Measurements from ENCODE around the gene MLPH. TPM values are rescaled to one million over a fixed set of nuclear protein-coding genes. Genes with fewer than 3 reads are reported as not detected.

MLPH gene
- total and polyA plus RNA-seq, 9 of the 15 experiments (the other 6 are each of a cell fraction or from before 2014, with no cell fraction given): 0.22 TPM; not detected in 8

- Histone ChIP-seq H3K9me1 (ENCODE audit: control insufficient read depth, insufficient read depth, low read length) (no peaks in the 10 kb centered on the region), H3K9me3 (replicated peaks; ENCODE audit: control insufficient read depth, insufficient read depth, low read depth, low read length) (no peaks in the 10 kb centered on the region), H3K79me2 (ENCODE audit: control insufficient read depth, insufficient read depth, low read length) (no peaks in the 10 kb centered on the region), H3K4me1 (replicated peaks in 1 of 2; ENCODE audit: control insufficient read depth in 2 of 2, insufficient read depth in 2 of 2, low read length in 2 of 2) (no peaks in the 10 kb centered on the region), H3K9ac (ENCODE audit: insufficient read depth in 1 of 2, low read depth in 2 of 2, low read length in 2 of 2) (no peak overlapping the region), H3K36me3 (ENCODE audit: control insufficient read depth, insufficient read depth, low read length) (no peaks in the 10 kb centered on the region), H3K27me3 (ENCODE audit: control insufficient read depth in 2 of 2, insufficient read depth in 2 of 2, low read length in 2 of 2) (peaks cover 0 to 17% of the 10 kb centered on the region in 2 experiments; a peak in 3 of 5 replicates), H2AFZ (ENCODE audit: low read depth, low read length) (no peak overlapping the region), H3K4me3 (no peak overlapping the region), H3K27ac (ENCODE audit: extremely low read depth, low read depth, low read length) (no peak overlapping the region), H3K4me2 (ENCODE audit: insufficient read depth, low read length) (no peak overlapping the region), H4K20me1 (replicated peaks; ENCODE audit: control insufficient read depth, insufficient read depth, low read length) (no peaks in the 10 kb centered on the region; the same call in 1 of the 2 replicates)
- ChIA-PET CTCF (ENCODE audit: low intra/inter-chr PET ratio) (no interaction called here), POLR2A (no interaction called here)
- DNase-seq (ENCODE audit: extremely low read depth in 1 of 4, low spot score in 3 of 4) (no peak), ATAC-seq (no peak), FAIRE-seq (no peak)
- 0% methylated on average over 7 of the region's 7 CpGs for WGBS (ENCODE audit: insufficient coverage, low coverage, missing lambda C conversion rate)
- intact Hi-C loops (cut with micrococcal nuclease): no loop called here
- in situ Hi-C loops (cut with MboI): no loop called here
- no TSS peak for BruUV-seq (replicated peaks)
- no peak for TF ChIP-seq ZNF395 (CRISPR knock-in tag; IDR thresholded peaks at IDR 0.05)
- no peak for TF ChIP-seq STAT5B (CRISPR knock-in tag; IDR thresholded peaks at IDR 0.05)
- TF ChIP-seq ARID3A (IDR thresholded peaks at IDR 0.05; ENCODE audit: borderline replicate concordance, low read depth, low read length): no peak
- no peak for TF ChIP-seq KAT2B (IDR thresholded peaks at IDR 0.05; ENCODE audit: low read depth, low read length)
- TF ChIP-seq COPS2 (conservative IDR thresholded peaks at IDR 0.05): no peak
These were observed 66.9 kb downstream of the MLPH start for GRCh38 chr2:237553948-237554347.

All from K562 (cell line).